ENCODE measurements around the gene DNHD1.

GRCh38 chr11:6611092-6611962 lies 114.2 kb downstream of the DNHD1 start:
- TF ChIP-seq EZH2phosphoT487 (IDR thresholded peaks at IDR 0.05; ENCODE audit: low read depth, severe bottlenecking, unreplicated experiment) = no peak
- TF ChIP-seq CTCF (IDR thresholded peaks at IDR 0.05; ENCODE audit: poor library complexity) = no peak

All from hepatocyte (in vitro differentiated cells).